ENCODE data around the gene CFAP161. TPM values are rescaled to one million over a fixed set of nuclear protein-coding genes. Genes with fewer than 3 reads are reported as not detected.

Gene CFAP161
- total and polyA plus RNA-seq, 4 donors, result 2.4 to 11.2 (median 3.9) TPM

- TF ChIP-seq CTCF (IDR thresholded peaks at IDR 0.05; ENCODE audit: control extremely low read depth, extremely low read depth), result no peak
- Histone ChIP-seq H3K4me3 (no peak overlapping the region), H3K27ac (ENCODE audit: low read depth in 1 of 2, low read length in 1 of 2) (no peak overlapping the region), H3K36me3 (ENCODE audit: control insufficient read depth in 4 of 4, insufficient read depth in 4 of 4, low read length in 4 of 4) (no peaks in the 10 kb centered on the region), H3K27me3 (ENCODE audit: control insufficient read depth in 3 of 3, insufficient read depth in 3 of 3, low read length in 2 of 3) (peaks cover 0 to 29% (median 15%) of the 10 kb centered on the region in 3 donors), H3K9me3 (ENCODE audit: control insufficient read depth in 4 of 4, insufficient read depth in 3 of 4, low read length in 3 of 4) (peaks cover 0 to 2% (median 0%) of the 10 kb centered on the region in 4 donors), H3K9ac (ENCODE audit: insufficient read depth in 1 of 2, low read length in 2 of 2) (no peak overlapping the region), H3K4me1 (ENCODE audit: control insufficient read depth in 5 of 5, insufficient read depth in 5 of 5, low read length in 5 of 5) (peaks cover 0 to 7% (median 0%) of the 10 kb centered on the region in 5 donors)
- DNase-seq (no peak), ATAC-seq (ENCODE audit: insufficient read depth, low FRiP score) (no peak)
- WGBS, 2 donors, result 68 to 84% methylated on average over 5 of the region's 5 CpGs
Observed at GRCh38 chr15:81115054-81115939, 18.8 kb upstream of the CFAP161 start.

- WGBS, 2 donors, result 83 to 85% methylated on average over 3 of the region's 3 CpGs
- ATAC-seq (ENCODE audit: insufficient read depth, low FRiP score) (no peak), DNase-seq (no peak)
- peaks cover 0 to 2% (median 0%) of the 10 kb centered on the region in 4 donors for H3K9me3 ChIP-seq (ENCODE audit: control insufficient read depth in 4 of 4, insufficient read depth in 3 of 4, low read length in 3 of 4)
- no peak for TF ChIP-seq CTCF (IDR thresholded peaks at IDR 0.05; ENCODE audit: control extremely low read depth, extremely low read depth)
- H3K36me3 ChIP-seq (ENCODE audit: control insufficient read depth in 4 of 4, insufficient read depth in 4 of 4, low read length in 4 of 4), result no peaks in the 10 kb centered on the region
- no peak overlapping the region for H3K27ac ChIP-seq (ENCODE audit: low read depth in 1 of 2, low read length in 1 of 2)
- no peak overlapping the region for H3K9ac ChIP-seq (ENCODE audit: insufficient read depth in 1 of 2, low read length in 2 of 2)
- H3K27me3 ChIP-seq (ENCODE audit: control insufficient read depth in 3 of 3, insufficient read depth in 3 of 3, low read length in 2 of 3), result peaks cover 0 to 27% (median 18%) of the 10 kb centered on the region in 3 donors
- no peak overlapping the region for H3K4me3 ChIP-seq
- H3K4me1 ChIP-seq (ENCODE audit: control insufficient read depth in 5 of 5, insufficient read depth in 5 of 5, low read length in 5 of 5), result peaks cover 0 to 7% (median 0%) of the 10 kb centered on the region in 5 donors
Observed at GRCh38 chr15:81117136-81117535, 16.9 kb upstream of the CFAP161 start.

- 76 to 81% methylated on average over 3 of the region's 3 CpGs for WGBS, 2 donors
Observed at GRCh38 chr15:81117581-81117980, 16.5 kb upstream of the CFAP161 start.

More at GRCh38 chr15:81117581-81117980, 16.5 kb upstream of the CFAP161 start:
- TF ChIP-seq CTCF (IDR thresholded peaks at IDR 0.05; ENCODE audit: control extremely low read depth, extremely low read depth), result no peak
- ATAC-seq (ENCODE audit: insufficient read depth, low FRiP score) (no peak), DNase-seq (no peak)
- no peak overlapping the region for H3K9ac ChIP-seq (ENCODE audit: insufficient read depth in 1 of 2, low read length in 2 of 2)
- peaks cover 0 to 2% (median 0%) of the 10 kb centered on the region in 4 donors for H3K9me3 ChIP-seq (ENCODE audit: control insufficient read depth in 4 of 4, insufficient read depth in 3 of 4, low read length in 3 of 4)
- no peaks in the 10 kb centered on the region for H3K36me3 ChIP-seq (ENCODE audit: control insufficient read depth in 4 of 4, insufficient read depth in 4 of 4, low read length in 4 of 4)
- peaks cover 0 to 27% (median 18%) of the 10 kb centered on the region in 3 donors for H3K27me3 ChIP-seq (ENCODE audit: control insufficient read depth in 3 of 3, insufficient read depth in 3 of 3, low read length in 2 of 3)
- no peak overlapping the region for H3K27ac ChIP-seq (ENCODE audit: low read depth in 1 of 2, low read length in 1 of 2)
- no peak overlapping the region for H3K4me3 ChIP-seq
- H3K4me1 ChIP-seq (ENCODE audit: control insufficient read depth in 5 of 5, insufficient read depth in 5 of 5, low read length in 5 of 5), result peaks cover 0 to 7% (median 0%) of the 10 kb centered on the region in 5 donors

Measured in lung (tissue), 12 donors.